Stimulated activated CD8-positive, alpha-beta memory T cell treated with anti-CD3 and anti-CD28 coated beads, Interleukin-12 subunit alpha, Interleukin-12 subunit beta, amount 100 ng/mL, for 24 hours (primary cell): ENCODE measurements around the gene HAO1.

Experiments
- DNase-seq: peaks from one replicate; pipeline ENCODE4 v3.0.0-alpha.2; 2020; ENCODE audit errors: extremely low read depth

The HAO1 gene

GRCh38 chr20:7926767-7927166 lies 13.5 kb downstream of the HAO1 start:
- no peak for DNase-seq

- DNase-seq, result no peak
These were observed 13.9 kb downstream of the HAO1 start for GRCh38 chr20:7926323-7926722.

- DNase-seq, result no peak
These were observed 15.6 kb downstream of the HAO1 start for GRCh38 chr20:7924692-7925091.

GRCh38 chr20:7916648-7917047 lies 23.6 kb downstream of the HAO1 start:
- DNase-seq, result no peak

GRCh38 chr20:7912551-7912950 lies 27.7 kb downstream of the HAO1 start:
- no peak for DNase-seq

GRCh38 chr20:7911586-7912330 lies 28.5 kb downstream of the HAO1 start:
- no peak for DNase-seq

GRCh38 chr20:7908905-7909304 lies 31.4 kb downstream of the HAO1 start:
- DNase-seq, result no peak

- no peak for DNase-seq
These were observed 36.8 kb downstream of the HAO1 start for GRCh38 chr20:7903429-7903828.

- no peak for DNase-seq
These were observed 37.4 kb downstream of the HAO1 start for GRCh38 chr20:7902879-7903278.

GRCh38 chr20:7897781-7898364 lies 42.4 kb downstream of the HAO1 start:
- no peak for DNase-seq

- no peak for DNase-seq
These were observed 47.1 kb downstream of the HAO1 start for GRCh38 chr20:7893014-7893730.

GRCh38 chr20:7891705-7892104 lies 48.6 kb downstream of the HAO1 start:
- no peak for DNase-seq

- no peak for DNase-seq
These were observed 50.5 kb downstream of the HAO1 start for GRCh38 chr20:7889736-7890135.

GRCh38 chr20:7883741-7884140 lies 56.5 kb downstream of the HAO1 start:
- DNase-seq, result no peak

- DNase-seq, result no peak
These were observed 56.9 kb downstream of the HAO1 start for GRCh38 chr20:7883309-7883708.

GRCh38 chr20:7882076-7882475 lies 58.2 kb downstream of the HAO1 start:
- DNase-seq, result no peak

- DNase-seq, result no peak
These were observed 58.7 kb downstream of the HAO1 start for GRCh38 chr20:7881551-7881950.

GRCh38 chr20:7879883-7880282 lies 60.4 kb downstream of the HAO1 start:
- DNase-seq, result no peak

- no peak for DNase-seq
These were observed 72.2 kb downstream of the HAO1 start for GRCh38 chr20:7868108-7868507.

- no peak for DNase-seq
These were observed 74.0 kb downstream of the HAO1 start for GRCh38 chr20:7866285-7866684.

- no peak for DNase-seq
These were observed 80.9 kb downstream of the HAO1 start for GRCh38 chr20:7859356-7859802.

- DNase-seq, result no peak
These were observed 81.5 kb downstream of the HAO1 start for GRCh38 chr20:7858734-7859250.

GRCh38 chr20:7856756-7857155 lies 83.5 kb downstream of the HAO1 start:
- no peak for DNase-seq
